ENCODE results near the gene SAMD4A.

The SAMD4A gene, protein sequence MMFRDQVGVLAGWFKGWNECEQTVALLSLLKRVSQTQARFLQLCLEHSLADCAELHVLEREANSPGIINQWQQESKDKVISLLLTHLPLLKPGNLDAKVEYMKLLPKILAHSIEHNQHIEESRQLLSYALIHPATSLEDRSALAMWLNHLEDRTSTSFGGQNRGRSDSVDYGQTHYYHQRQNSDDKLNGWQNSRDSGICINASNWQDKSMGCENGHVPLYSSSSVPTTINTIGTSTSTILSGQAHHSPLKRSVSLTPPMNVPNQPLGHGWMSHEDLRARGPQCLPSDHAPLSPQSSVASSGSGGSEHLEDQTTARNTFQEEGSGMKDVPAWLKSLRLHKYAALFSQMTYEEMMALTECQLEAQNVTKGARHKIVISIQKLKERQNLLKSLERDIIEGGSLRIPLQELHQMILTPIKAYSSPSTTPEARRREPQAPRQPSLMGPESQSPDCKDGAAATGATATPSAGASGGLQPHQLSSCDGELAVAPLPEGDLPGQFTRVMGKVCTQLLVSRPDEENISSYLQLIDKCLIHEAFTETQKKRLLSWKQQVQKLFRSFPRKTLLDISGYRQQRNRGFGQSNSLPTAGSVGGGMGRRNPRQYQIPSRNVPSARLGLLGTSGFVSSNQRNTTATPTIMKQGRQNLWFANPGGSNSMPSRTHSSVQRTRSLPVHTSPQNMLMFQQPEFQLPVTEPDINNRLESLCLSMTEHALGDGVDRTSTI

DNA sequence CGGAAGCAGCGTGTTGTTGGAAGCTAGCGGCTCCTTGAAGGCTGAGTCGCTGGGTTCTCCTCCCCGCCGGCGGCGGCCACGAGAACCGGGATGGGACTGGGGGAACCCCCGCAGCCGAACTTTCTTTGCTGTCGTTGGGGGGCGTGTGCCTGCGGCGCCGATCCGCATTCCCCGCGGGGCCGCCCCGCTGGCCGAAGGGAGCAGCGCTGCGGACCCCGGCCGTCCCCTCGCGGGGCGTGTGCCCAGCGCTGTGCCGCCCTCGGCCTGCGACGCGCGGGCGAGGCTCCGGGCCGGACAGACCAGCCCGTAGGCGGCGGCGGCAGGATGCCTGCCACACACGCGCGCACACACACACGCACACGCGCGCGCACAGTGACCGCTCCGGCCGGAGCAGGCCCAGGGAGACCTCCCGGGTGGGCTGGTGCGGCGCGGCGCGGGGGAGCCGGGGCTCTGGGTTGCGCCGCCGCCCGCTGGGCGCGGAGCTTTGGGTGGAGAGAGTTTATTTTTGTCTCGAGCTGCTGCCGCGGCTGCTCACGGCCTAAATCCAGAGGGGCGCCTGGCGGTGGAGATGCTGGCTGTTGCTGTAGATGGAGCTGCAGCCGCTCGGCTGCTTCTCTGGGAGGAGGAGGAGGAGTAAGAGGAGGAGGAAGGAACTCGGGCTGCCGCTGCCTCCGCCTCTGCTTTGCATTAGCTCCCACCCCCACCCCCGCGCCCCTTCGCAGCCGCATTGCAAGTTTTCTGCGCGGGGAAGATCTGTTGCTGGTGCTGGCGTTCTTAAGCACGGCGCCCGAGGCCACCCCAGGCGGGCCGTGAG, at the start of gene SAMD4A:
TSS of gene SAMD4A (plus strand) at position 719 of the 814 bp plus-strand sequence. CDS start 789 bp downstream, outside the sequence.
- DNase-seq (ENCODE audit: low read depth) = peak; percentile 92

DNA sequence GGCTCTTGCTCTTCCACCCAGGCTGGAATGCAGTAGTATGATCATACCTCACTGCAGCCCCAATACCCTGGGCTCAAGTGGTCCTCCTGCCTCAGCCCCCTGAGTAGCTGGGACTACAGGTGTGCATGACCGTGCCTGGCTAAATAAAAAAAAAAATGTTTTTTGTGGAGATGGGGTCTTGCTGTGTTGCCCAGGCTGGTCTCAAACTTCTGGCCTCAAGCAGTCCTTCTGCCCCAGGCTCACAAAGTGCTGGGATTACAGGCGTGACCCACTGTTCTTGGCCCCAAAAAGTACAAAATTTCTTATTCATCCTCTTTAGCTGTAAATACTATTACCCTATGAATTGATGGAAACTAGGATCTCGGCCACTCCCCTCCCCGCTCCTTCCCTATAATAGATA, 42.5 kb upstream of the SAMD4A start:
- DNase-seq (ENCODE audit: low read depth) = no peak

DNA sequence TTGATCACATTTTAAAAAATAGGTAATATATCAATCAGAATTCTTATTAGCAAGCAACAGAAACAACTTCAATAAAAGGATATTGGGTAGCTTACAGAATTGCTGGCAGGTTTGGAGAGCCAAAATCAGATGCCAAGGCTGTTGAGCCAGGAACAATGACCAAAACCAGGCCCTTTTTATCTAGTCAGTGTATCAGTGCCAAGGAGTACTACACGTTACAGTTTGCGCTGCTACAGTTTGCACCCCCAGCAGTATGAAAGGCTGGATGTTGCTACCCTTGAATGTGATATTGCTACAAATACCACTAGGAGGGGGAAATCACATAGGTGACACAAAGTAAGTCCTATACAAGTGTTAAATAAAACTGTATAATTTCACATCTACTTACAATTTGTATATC, 38.0 kb upstream of the SAMD4A start:
- no peak for DNase-seq (ENCODE audit: low read depth)

DNA sequence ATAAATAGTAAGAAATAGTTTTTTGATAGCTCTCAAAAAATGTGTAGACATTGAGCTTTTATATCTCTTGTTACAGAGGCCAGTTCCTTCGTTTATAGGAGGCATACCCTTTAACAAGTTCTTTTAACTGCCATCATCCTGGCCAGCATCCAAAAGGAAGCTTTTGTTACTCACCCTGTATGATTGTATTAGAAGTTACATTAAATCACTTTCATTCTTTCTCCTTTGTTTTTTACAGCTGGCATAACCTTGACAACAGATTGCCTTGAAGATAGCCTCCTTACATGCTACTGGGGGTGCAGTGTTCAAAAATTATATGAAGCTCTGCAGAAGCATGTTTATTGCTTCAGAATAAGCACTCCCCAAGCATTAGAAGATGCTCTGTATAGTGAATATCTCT, 37.1 kb upstream of the SAMD4A start:
- no peak for DNase-seq (ENCODE audit: low read depth)

DNA sequence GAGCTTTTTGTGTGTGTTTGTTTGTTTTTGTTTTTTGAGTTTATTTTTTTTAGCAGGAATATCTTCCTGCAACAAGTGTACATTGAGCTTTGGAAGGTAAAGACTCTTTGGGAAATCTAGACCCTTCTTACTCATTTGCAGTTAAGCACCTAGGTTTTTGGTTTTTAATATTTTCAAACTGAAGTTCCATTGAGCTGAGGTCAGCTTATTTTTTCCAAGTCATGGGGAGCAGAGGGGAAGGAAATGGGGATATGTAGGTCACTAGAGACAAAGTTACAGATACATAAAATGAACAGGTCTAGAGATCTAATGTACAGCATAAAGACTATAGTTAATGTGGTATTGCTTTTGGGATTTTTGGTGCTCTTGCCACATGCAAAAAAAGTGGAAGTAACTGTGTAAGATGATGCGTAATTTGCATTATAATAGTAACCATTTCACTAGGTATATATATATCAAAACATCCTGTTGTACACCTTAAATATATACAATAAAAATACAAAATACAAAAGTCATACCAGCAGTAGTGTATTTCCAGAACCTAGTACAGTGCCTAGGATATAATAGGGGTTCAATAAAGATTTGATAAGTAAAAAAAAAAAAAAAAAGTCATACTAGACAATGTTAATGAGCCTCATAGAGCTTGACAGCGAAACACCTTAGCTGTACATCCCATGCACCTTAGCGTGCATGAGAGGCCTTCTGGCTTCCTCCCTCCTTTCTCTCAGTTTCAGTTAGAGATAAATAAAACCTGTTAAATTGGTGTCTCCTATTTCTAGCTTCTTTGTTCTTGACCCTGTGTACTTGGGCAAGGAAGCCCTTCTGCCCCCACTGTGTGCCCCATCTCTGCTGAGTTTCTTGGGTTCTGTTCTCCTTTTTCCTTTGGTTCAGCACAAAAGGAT, 34.6 kb upstream of the SAMD4A start:
- DNase-seq (ENCODE audit: low read depth) = no peak

DNA sequence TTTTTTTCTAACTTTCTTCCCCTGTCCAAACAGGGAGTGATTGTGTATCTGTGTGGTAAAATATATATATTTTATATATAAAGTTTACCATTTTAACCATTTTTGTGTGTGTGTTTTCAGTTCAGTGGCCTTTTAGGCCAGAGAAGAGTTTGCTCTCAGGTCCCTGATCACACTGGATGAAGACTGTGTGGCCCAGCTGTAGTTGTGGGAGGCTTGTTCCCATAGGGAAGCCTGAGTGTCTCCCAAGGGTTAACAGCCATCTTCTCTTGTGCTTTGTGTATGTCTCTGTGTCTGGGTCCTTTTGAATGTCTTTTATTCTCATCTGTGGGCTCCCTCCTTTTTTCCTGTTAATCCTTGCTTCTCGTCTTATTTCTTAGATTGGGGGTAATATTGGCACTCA, 33.8 kb upstream of the SAMD4A start:
- no peak for DNase-seq (ENCODE audit: low read depth)

GRCh38 chr14:54535126-54535525, 31.8 kb upstream of the SAMD4A start:
- DNase-seq (ENCODE audit: low read depth) = peak; percentile 4

GRCh38 chr14:54535646-54536045, 31.3 kb upstream of the SAMD4A start:
- DNase-seq (ENCODE audit: low read depth) = peak; percentile 27

GRCh38 chr14:54537651-54538050, 29.3 kb upstream of the SAMD4A start:
- no peak for DNase-seq (ENCODE audit: low read depth)

GRCh38 chr14:54538055-54538454, 28.9 kb upstream of the SAMD4A start:
- no peak for DNase-seq (ENCODE audit: low read depth)

- DNase-seq (ENCODE audit: low read depth) = no peak
Observed at GRCh38 chr14:54547583-54547982, 19.3 kb upstream of the SAMD4A start.

DNA sequence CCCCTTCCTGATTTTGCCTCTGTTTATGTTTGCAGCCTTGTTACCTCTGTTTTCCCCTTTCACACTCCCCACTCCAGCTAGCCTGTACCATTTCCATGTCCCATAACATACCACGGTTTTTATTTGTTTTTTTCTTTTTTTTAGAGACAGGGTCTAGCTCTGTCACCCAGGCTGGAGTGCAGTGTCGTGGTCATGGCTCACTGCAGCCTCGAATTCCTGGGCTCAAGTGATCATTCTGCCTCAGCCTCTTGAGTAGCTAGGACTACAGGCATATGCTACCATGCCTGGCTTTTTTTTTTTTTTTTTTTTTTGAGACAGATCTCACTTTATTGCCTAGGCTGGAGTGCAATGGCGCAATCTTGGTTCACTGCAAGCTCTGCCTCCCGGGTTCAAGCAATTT, 18.4 kb upstream of the SAMD4A start:
- DNase-seq (ENCODE audit: low read depth) = no peak

- no peak for DNase-seq (ENCODE audit: low read depth)
Observed at GRCh38 chr14:54549862-54550261, 17.1 kb upstream of the SAMD4A start.

DNA sequence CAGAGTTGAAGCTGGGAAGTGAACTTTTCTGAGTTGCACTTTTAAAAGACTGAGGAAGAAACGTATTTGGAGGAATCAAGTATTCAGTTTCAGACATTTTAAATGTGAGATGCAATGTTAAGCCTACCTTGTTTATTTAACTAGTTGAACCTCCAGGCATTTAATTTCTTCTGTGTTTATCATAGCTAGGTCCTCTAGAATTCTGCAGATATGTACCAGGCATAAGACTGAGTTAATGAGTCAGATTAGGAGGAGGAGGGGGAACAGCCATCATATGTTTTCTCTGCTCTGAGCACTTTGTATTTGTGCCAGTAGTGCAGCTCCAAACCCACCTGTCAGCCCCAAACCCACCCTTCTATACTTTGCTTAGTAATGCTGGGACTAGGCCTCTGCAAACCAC, 16.4 kb upstream of the SAMD4A start:
- no peak for DNase-seq (ENCODE audit: low read depth)

DNA sequence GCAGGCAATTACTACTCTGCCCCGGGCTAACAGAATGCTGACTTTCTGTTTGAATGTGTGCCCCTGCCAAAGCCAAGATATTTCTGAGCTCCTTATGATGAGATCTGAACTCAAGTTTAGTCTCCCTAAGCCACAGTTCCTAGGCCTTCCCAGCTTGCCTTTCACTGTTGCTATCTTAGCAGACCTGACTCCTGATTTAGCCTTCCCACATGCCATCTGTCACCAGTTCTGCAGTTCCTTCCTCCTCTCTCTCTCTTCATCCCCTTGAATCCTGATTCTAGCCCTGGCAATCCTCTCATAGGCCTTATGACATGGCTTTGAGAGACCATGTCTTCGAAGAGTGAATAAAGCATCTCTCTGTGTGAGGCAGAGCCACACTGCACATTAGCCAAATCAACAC, 12.5 kb upstream of the SAMD4A start:
- DNase-seq (ENCODE audit: low read depth) = no peak

- no peak for DNase-seq (ENCODE audit: low read depth)
Observed at GRCh38 chr14:54555651-54556050, 11.3 kb upstream of the SAMD4A start.

GRCh38 chr14:54556535-54556934, 10.4 kb upstream of the SAMD4A start:
- DNase-seq (ENCODE audit: low read depth) = no peak

DNA sequence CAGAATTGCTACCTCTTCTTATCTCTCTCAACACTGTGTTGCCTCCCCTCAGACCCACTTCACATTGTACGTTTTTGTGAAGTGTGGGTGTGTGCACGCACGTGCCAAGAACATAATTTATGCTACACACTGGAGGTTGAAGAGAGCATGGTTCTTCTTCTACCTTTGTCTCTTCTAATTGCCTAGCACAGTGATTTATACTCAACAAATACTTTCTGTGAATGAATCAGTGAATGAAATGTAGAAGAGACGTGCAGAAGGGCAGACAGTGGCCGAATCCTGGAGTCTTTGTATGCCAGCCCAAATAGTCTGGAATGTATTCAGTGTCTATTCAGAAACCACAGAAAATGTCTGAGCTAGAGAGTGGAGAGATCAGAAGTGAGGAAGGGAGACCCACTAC, 4.6 kb upstream of the SAMD4A start:
- no peak for DNase-seq (ENCODE audit: low read depth)

DNA sequence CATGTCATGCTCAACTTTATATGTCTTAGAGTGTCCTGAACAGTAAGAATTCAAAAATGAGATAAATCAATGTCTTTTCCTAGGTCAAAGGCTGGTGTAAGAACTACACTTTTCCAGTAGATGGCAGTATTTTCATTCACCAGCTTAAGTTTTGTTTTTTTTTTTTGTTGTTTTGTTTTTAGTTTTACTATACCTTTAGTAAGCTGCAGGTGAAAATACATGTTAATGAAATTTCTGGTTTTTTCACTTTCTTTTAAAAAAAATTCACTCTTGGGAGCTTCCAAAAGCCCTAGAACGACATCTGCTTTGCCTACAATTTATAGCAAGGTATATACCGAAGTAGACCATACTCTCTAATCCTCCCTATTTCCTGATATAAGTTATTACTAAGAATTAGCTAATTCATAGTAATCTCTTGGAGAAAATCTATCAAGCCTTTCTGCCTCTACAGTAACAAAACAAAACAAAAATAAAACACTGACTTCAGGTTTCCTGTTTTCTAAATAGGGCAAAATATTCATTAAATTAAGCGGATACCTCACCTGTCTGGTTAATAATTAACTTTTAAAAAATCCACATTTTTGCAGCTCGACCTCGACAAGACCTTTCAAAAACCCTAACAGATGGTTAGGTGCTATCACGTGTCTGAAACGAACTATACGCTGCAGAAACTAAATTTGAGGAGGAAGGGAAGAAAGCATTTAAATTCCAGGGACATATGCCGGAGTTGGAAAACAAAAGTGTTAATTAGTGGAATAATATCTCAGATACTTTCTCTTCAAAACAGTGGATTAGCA, 2.7 kb upstream of the SAMD4A start:
- no peak for DNase-seq (ENCODE audit: low read depth)

DNA sequence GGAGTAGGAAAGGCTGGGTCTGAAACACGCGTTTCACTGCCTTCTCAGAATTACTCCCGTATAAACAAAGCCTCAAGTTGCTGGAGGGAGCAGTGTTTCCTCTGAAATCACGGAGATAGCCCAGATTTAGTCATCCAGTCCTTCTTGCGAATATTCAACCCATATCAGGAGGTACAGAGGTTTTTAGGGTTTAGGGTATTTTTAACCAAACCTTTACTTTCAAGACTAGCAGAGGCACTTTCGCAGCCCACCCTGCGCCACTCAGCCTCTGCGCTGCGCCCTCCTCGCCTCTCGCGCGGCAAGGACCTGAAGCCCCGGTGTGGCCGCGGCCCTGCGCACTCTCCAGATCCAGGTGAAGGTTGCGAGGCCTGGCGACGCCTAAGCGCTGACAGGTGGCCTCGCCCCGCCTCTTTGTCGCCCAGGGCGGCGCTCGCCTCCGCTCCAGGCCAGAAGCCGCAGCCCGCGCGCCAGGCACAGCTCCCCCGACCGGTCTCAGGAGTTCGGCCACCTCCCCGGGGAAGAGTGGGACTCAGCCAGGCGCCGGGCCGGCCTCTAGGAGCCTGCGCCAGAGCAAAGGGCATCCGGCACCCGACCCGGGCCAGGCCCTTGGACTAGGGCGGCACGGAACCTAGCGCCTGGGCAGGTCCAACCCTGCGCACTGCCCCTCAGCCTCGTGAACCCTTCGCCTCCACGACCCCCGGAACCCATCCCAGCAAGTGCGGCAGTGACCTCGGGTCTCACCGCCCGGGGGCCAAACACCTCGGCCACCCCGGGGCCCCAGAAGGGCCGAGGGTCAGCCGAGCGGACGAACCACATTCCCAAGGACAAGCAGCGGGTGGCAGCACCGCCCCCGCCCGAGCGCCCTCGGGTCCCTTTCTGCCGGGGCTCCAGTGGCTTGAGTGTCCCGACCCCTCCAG, 1.8 kb upstream of the SAMD4A start:
- peak; percentile 69 for DNase-seq (ENCODE audit: low read depth)
